Fibroblast of lung (primary cell): ENCODE data around the gene NEB. TPM values are rescaled to one million over a fixed set of nuclear protein-coding genes. Genes with fewer than 3 reads are reported as not detected.

Source experiments
- DNase-seq, 2 donors: peaks; one replicate each; pipeline versions ENCODE4 v3.0.0 to v3.0.0-alpha.2; 2010; ENCODE audit warnings: low read depth in 2 of 2
- H2AFZ ChIP-seq: 2 replicates; pipeline ENCODE4 v1.5.1; 2012; ENCODE audit warnings: low read length, control low read depth, inconsistent platforms
- H3K27ac ChIP-seq: 2 replicates; pipeline ENCODE4 v1.5.1; 2011; ENCODE audit warnings: low read length, control low read depth; ENCODE audit not compliant: insufficient read depth
- H3K27me3 ChIP-seq: 2 replicates; pipeline ENCODE4 v1.5.1; 2011; ENCODE audit warnings: mild to moderate bottlenecking, low read length; ENCODE audit not compliant: control insufficient read depth, insufficient read depth
- H3K36me3 ChIP-seq: 2 replicates; pipeline ENCODE4 v1.5.1; 2011; ENCODE audit warnings: low read length; ENCODE audit not compliant: control insufficient read depth, insufficient read depth
- H3K4me1 ChIP-seq: 2 replicates; pipeline ENCODE4 v1.5.1; 2011; ENCODE audit warnings: low read length; ENCODE audit not compliant: control insufficient read depth, insufficient read depth; ENCODE audit errors: extremely low read depth
- H3K4me2 ChIP-seq: 2 replicates; pipeline ENCODE4 v1.5.1; 2011; ENCODE audit warnings: low read length, control low read depth; ENCODE audit not compliant: insufficient read depth; ENCODE audit errors: extremely low read depth
- H3K4me3 ChIP-seq, 4 experiments: fragments of 200-600 bp in 1 of 4; sonication (generic) in 1 of 4; replicated peaks in 1 of 4; 2 replicates each; pipeline ENCODE4 v1.5.1; 2011 to 2016; ENCODE audit warnings: low read length in 4 of 4, low read depth in 3 of 4, mild to moderate bottlenecking in 3 of 4, control low read depth in 2 of 4, inconsistent platforms in 1 of 4, mixed read lengths in 1 of 4; ENCODE audit not compliant: insufficient read depth in 1 of 4; ENCODE audit errors: control extremely low read depth in 1 of 4
- H3K79me2 ChIP-seq: 2 replicates; pipeline ENCODE4 v1.5.1; 2012; ENCODE audit warnings: mild to moderate bottlenecking, low read length, inconsistent platforms; ENCODE audit not compliant: control insufficient read depth, insufficient read depth
- H3K9ac ChIP-seq: 2 replicates; pipeline ENCODE4 v1.5.1; 2011; ENCODE audit warnings: mild to moderate bottlenecking, low read length, control low read depth; ENCODE audit not compliant: insufficient read depth
- H3K9me3 ChIP-seq: 2 replicates; pipeline ENCODE4 v1.5.1; 2012; ENCODE audit warnings: low read depth, low read length; ENCODE audit not compliant: control insufficient read depth, insufficient read depth
- H4K20me1 ChIP-seq: 2 replicates; pipeline ENCODE4 v1.5.1; 2011; ENCODE audit warnings: low read length; ENCODE audit not compliant: control insufficient read depth, insufficient read depth; ENCODE audit errors: extremely low read depth
- CTCF ChIP-seq, 2 donors: IDR thresholded peaks in 1 of 2; conservative IDR thresholded peaks in 1 of 2; 1 replicate in 1 of 2; 2 replicates in 1 of 2; pipeline ENCODE4 v1.5.1; 2011 to 2012; ENCODE audit warnings: low read length in 2 of 2, control low read depth in 1 of 2, inconsistent platforms in 1 of 2, low read depth in 1 of 2, mild to moderate bottlenecking in 1 of 2
- EZH2 ChIP-seq: IDR thresholded peaks from 2 replicates; pipeline ENCODE4 v1.5.1; 2012; ENCODE audit warnings: low read length, control low read depth, mild to moderate bottlenecking; ENCODE audit errors: missing control alignments
- polyA plus RNA-seq, 2 donors: library from polyadenylated mRNA; depleted of rRNA in 1 of 2; stranded (reverse) in 1 of 2; unstranded in 1 of 2; fragments of >200 nt; gene quantifications; 2 replicates each; pipeline ENCODE4 v1.2.1, GENCODE V29; 2011 to 2012; ENCODE audit warnings: missing spikeins in 1 of 2
- total RNA-seq: library from RNA; depleted of rRNA; stranded (reverse); fragments of >200 nt; gene quantifications from 2 replicates; pipeline ENCODE4 v1.2.1, GENCODE V29; 2014

NEB gene
- total and polyA plus RNA-seq, 2 donors (not counting 1 experiment from before 2014, with no cell fraction given), result 0.17 to 0.26 TPM

GRCh38 chr2:151673016-151673415 is 61.3 kb downstream of the NEB start:
- Histone ChIP-seq H3K27me3 (no peaks in the 10 kb centered on the region), H3K36me3 (no peaks in the 10 kb centered on the region), H3K9ac (no peak overlapping the region), H4K20me1 (no peaks in the 10 kb centered on the region), H3K4me1 (no peaks in the 10 kb centered on the region), H3K79me2 (no peaks in the 10 kb centered on the region), H3K27ac (no peak overlapping the region), H3K4me3 (no peak overlapping the region), H3K9me3 (no peaks in the 10 kb centered on the region), H2AFZ (no peak overlapping the region), H3K4me2 (no peak overlapping the region)
- no peak for TF ChIP-seq CTCF (conservative IDR thresholded peaks at IDR 0.05 in 1 of 2, IDR thresholded peaks at IDR 0.05 in 1 of 2; ENCODE audit: low read depth in 1 of 2, low read length in 2 of 2)
- peak in 1 of 2 donors; percentile 1 for DNase-seq

- no peak for DNase-seq
- Histone ChIP-seq H3K4me2 (no peak overlapping the region), H3K79me2 (no peaks in the 10 kb centered on the region), H3K4me1 (no peaks in the 10 kb centered on the region), H3K36me3 (no peaks in the 10 kb centered on the region), H3K9me3 (no peaks in the 10 kb centered on the region), H4K20me1 (no peaks in the 10 kb centered on the region), H3K27me3 (no peaks in the 10 kb centered on the region), H2AFZ (no peak overlapping the region), H3K27ac (no peak overlapping the region), H3K9ac (no peak overlapping the region), H3K4me3 (no peak overlapping the region)
- no peak for TF ChIP-seq CTCF (conservative IDR thresholded peaks at IDR 0.05 in 1 of 2, IDR thresholded peaks at IDR 0.05 in 1 of 2; ENCODE audit: low read depth in 1 of 2, low read length in 2 of 2)
- TF ChIP-seq EZH2, result no peak
Measured at GRCh38 chr2:151672277-151672676, 62.0 kb downstream of the NEB start.

- no peaks in the 10 kb centered on the region for H4K20me1 ChIP-seq
- no peak overlapping the region for H3K9ac ChIP-seq
- DNase-seq, result no peak
- TF ChIP-seq CTCF (conservative IDR thresholded peaks at IDR 0.05 in 1 of 2, IDR thresholded peaks at IDR 0.05 in 1 of 2; ENCODE audit: low read depth in 1 of 2, low read length in 2 of 2) (no peak), EZH2 (no peak)
- no peak overlapping the region for H3K4me2 ChIP-seq
- H3K36me3 ChIP-seq, result no peaks in the 10 kb centered on the region
- H3K9me3 ChIP-seq, result no peaks in the 10 kb centered on the region
- no peak overlapping the region for H2AFZ ChIP-seq
- H3K4me3 ChIP-seq, result no peak overlapping the region
- H3K4me1 ChIP-seq, result no peaks in the 10 kb centered on the region
- H3K27me3 ChIP-seq, result no peaks in the 10 kb centered on the region
- H3K27ac ChIP-seq, result no peak overlapping the region
- no peaks in the 10 kb centered on the region for H3K79me2 ChIP-seq
Measured at GRCh38 chr2:151670846-151671597, 63.3 kb downstream of the NEB start.
